Osteoblast (primary cell): ENCODE measurements around the gene MAML1. TPM values are rescaled to one million over a fixed set of nuclear protein-coding genes. Genes with fewer than 3 reads are reported as not detected.
"Not testable (repeated sequence)": the region's sequence is repeated elsewhere in the genome, so short reads cannot be mapped to it uniquely, and the experiment has no call there.

Experiments
- DNase-seq: peaks from one replicate; pipeline ENCODE4 v3.0.0; 2011; ENCODE audit warnings: low spot score, mixed read lengths; ENCODE audit not compliant: insufficient read length; ENCODE audit errors: missing footprints
- H2AFZ ChIP-seq: 2 replicates; pipeline ENCODE4 v1.6.0; 2011; ENCODE audit warnings: mild to moderate bottlenecking, low read length
- H3K27ac ChIP-seq: 2 replicates; pipeline ENCODE4 v1.5.1; 2011; ENCODE audit warnings: mild to moderate bottlenecking, low read depth, low read length, moderate library complexity
- H3K27me3 ChIP-seq: 2 replicates; pipeline ENCODE4 v1.6.0; 2012; ENCODE audit warnings: mild to moderate bottlenecking, control low read depth, inconsistent platforms, low read length, moderate library complexity; ENCODE audit not compliant: insufficient read depth
- H3K36me3 ChIP-seq: 2 replicates; pipeline ENCODE4 v1.5.1; 2011; ENCODE audit warnings: mild to moderate bottlenecking, low read length, control low read depth, moderate library complexity; ENCODE audit not compliant: insufficient read depth
- H3K4me1 ChIP-seq: 2 replicates; pipeline ENCODE4 v1.5.1; 2011; ENCODE audit warnings: mild to moderate bottlenecking, low read length, control low read depth, moderate library complexity; ENCODE audit not compliant: insufficient read depth
- H3K4me2 ChIP-seq: 2 replicates; pipeline ENCODE4 v1.6.0; 2011; ENCODE audit warnings: mild to moderate bottlenecking, low read length; ENCODE audit not compliant: insufficient read depth
- H3K4me3 ChIP-seq: fragments of 200-600 bp; sonication (generic); 3 replicates; pipeline ENCODE4 v1.5.1; 2012; ENCODE audit warnings: mild to moderate bottlenecking, low read length, inconsistent platforms; ENCODE audit not compliant: insufficient read depth
- H3K79me2 ChIP-seq: 2 replicates; pipeline ENCODE4 v1.6.0; 2012; ENCODE audit warnings: mild to moderate bottlenecking, low read length, control low read depth, inconsistent platforms; ENCODE audit not compliant: insufficient read depth
- H3K9me3 ChIP-seq: 2 replicates; pipeline ENCODE4 v1.5.1; 2011; ENCODE audit warnings: low read depth, low read length, control low read depth
- H4K20me1 ChIP-seq: 2 replicates; pipeline ENCODE4 v1.6.0; 2012; ENCODE audit warnings: mild to moderate bottlenecking, low read length, control low read depth; ENCODE audit not compliant: insufficient read depth
- CTCF ChIP-seq: IDR thresholded peaks from 2 replicates; pipeline ENCODE4 v1.5.1; 2011; ENCODE audit warnings: mild to moderate bottlenecking, low read depth, low read length, moderate library complexity; ENCODE audit errors: extremely low read depth
- total RNA-seq: library from RNA; depleted of rRNA; stranded (reverse); fragments of >200 nt; gene quantifications from 2 replicates; pipeline ENCODE4 v1.2.3, GENCODE V29; 2012

Gene MAML1
- total RNA-seq, 1 donor: 14.1 TPM

DNA sequence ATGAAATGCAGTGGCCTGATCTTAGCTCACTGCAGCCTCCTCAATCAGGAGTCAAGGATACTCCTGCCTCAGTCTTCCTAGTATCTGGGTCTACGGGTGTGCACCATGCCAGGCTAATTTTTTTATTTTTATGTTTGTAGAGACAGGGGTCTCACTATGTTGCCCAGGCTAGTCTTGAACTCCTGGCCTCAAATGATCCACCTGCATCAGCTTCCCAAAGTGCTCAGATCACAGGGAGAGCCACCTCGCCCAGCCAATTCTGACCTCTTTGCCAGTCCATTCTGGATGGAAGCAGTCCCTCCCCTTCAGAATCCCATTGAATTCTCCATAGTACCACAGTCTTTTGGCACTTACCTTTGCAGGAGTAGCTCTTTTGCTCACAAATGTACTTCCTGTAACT, 35.5 kb upstream of the MAML1 start:
- Histone ChIP-seq H3K4me2 (peak overlapping the region; percentile 10), H3K27ac (no peak overlapping the region), H3K4me1 (peaks cover 10% of the 10 kb centered on the region), H3K4me3 (no peak overlapping the region), H3K27me3 (no peaks in the 10 kb centered on the region), H3K79me2 (peaks cover 35% of the 10 kb centered on the region), H2AFZ (no peak overlapping the region), H3K36me3 (peaks cover 3% of the 10 kb centered on the region), H4K20me1 (peaks cover 21% of the 10 kb centered on the region), H3K9me3 (no peaks in the 10 kb centered on the region)
- DNase-seq: no peak
- TF ChIP-seq CTCF: no peak

DNA sequence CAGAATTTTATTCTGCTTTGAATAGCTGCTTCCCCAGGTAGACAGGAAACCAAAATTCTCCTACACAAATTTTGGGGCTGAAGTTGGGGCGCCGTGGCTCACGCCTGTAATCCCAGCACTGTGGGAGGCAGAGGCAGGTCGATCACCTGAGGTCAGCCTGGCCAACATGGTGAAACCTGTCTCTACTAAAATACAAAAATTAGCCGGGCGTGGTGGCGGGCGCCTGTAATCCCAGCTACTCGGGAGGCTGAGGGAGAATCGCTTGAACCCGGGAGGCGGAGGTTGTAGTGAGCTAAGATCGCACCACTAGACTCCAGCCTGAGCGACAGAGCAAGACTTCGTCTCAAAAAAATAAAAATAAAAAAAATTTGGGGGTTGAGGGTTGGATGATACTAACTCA, 35.1 kb upstream of the MAML1 start:
- peak overlapping the region; percentile 78 for H3K4me2 ChIP-seq
- peaks cover 40% of the 10 kb centered on the region for H3K79me2 ChIP-seq
- peaks cover 25% of the 10 kb centered on the region for H4K20me1 ChIP-seq
- peak overlapping the region; percentile 67 for H2AFZ ChIP-seq
- DNase-seq, H3K27me3 ChIP-seq, H3K9me3 ChIP-seq, H3K36me3 ChIP-seq, H3K4me1 ChIP-seq: not testable (repeated sequence)
- H3K27ac ChIP-seq: peak overlapping the region; percentile 87
- H3K4me3 ChIP-seq: peak overlapping the region; percentile 87

DNA sequence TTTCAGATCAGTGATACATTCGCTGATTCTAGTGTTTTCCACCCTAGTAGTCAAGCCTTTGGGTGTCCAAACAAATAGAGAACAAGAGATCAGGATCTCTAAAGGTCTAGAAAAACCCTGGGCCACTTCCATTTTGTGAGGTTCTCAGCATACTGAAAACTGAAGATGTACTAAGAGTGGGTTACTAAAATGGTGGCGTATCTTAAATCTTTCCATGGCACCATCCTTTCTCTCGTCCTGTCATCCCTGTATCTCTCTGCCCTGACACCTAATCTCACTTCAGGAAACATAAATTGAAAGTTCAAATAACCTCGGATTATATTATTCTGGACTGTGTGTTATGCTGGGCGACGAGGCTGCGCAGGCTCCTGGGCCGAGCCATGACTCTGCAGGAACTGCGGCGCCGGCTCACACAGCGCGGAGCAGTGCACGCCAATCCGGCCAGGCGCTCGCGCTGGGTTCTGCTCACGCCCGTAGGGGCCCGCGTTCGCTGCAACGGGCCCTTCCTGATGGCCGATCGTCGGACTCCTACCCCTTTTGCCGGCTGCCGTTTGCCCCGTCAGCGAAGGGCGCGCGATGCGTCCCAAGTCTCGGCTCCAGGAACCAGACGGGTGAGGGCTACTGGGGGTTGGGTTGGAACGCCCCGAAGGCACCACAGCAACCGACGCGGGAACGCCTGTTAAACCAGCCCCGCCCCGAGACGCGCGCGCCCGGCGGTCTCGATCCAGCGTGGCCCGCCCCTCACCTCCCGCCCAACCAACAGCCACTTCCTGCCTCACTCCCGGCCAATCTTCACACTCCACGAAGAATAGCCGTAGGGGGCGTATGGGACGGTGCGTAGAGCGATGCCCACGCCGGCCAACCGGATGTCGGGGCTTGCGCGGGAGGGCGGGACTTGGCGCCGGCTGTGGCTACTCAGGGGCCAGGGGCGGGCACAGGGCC, 34.4 kb upstream of the MAML1 start:
- Histone ChIP-seq H3K9me3 (no peaks in the 10 kb centered on the region), H3K4me1 (peaks cover 10% of the 10 kb centered on the region), H3K36me3 (peaks cover 13% of the 10 kb centered on the region), H3K27me3 (no peaks in the 10 kb centered on the region), H3K27ac (peak overlapping the region; percentile 92), H3K79me2 (peaks cover 47% of the 10 kb centered on the region), H3K4me3 (peak overlapping the region; percentile 87), H4K20me1 (peaks cover 30% of the 10 kb centered on the region), H2AFZ (peak overlapping the region; percentile 67), H3K4me2 (peak overlapping the region; percentile 78)
- no peak for TF ChIP-seq CTCF
- peak; percentile 99 for DNase-seq

DNA sequence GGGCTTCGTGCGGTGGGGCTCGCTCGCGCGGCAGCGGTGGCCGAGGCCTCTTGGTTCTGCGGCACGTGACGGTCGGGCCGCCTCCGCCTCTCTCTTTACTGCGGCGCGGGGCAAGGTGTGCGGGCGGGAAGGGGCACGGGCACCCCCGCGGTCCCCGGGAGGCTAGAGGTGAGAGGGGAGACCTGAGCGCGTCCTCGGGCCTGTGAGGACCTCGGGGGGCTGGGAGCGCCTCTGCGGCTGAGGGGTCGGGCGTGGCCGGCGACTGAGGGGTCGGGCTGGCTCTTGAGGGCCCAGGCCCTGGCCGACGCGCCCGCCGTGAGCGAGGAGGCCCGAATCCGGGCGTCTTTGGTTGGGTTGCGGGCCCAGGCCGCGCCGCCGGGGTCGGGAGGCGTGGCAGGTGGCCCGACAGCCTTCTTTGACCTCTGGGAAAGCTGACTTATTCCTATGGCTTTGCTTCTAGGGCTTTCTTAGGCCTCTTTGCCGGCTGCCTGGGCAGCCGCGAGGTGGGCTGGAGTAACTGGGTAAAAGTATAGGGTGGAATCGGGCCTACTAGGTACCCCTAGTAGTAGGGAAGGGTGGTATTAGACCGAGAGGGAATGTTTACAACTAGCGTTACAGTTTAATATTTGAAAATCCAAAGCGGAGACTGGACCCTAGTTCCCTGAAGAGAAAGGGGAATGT, 33.5 kb upstream of the MAML1 start, which contains the start of gene CANX:
TSS of gene CANX (plus strand) at position 33 of the 681 bp plus-strand sequence. CDS start 6,715 bp downstream, outside the sequence.
- Histone ChIP-seq H3K4me2 (peak within 1 kb of the TSS; percentile 97), H2AFZ (peak within 1 kb of the TSS; percentile 67), H3K79me2 (peaks cover 55% of the 10 kb centered on the region), H3K27ac (peak within 1 kb of the TSS; percentile 92), H4K20me1 (peaks cover 38% of the 10 kb centered on the region), H3K4me1 (peaks cover 10% of the 10 kb centered on the region), H3K36me3 (peaks cover 21% of the 10 kb centered on the region), H3K27me3 (no peaks in the 10 kb centered on the region), H3K4me3 (peak within 1 kb of the TSS; percentile 87), H3K9me3 (no peaks in the 10 kb centered on the region)
- no peak for TF ChIP-seq CTCF
- DNase-seq: no peak
